Stimulated activated CD8-positive, alpha-beta memory T cell treated with anti-CD3 and anti-CD28 coated beads, Interleukin-15, amount 100 ng/mL, for 48 hours (primary cell): ENCODE data around the gene NEK11.

Experiments used
- DNase-seq, 2 donors: peaks; one replicate each; pipeline ENCODE4 v3.0.0-alpha.2; 2020; ENCODE audit warnings: low read depth in 2 of 2

Gene NEK11

GRCh38 chr3:131397889-131398288, 371.2 kb downstream of the NEK11 start:
- DNase-seq, result no peak
